HG02678 (cell line): ENCODE measurements around the gene ERICH4.
"Not testable (repeated sequence)": the region's sequence is repeated elsewhere in the genome, so short reads cannot be mapped to it uniquely, and the experiment has no call there.

ENCODE experiments used
- ATAC-seq: cut with Tn5 transposase; IDR thresholded peaks from one replicate; pipeline ENCODE4 v1.9.1; 2021; ENCODE audit warnings: mild to moderate bottlenecking, moderate library complexity; ENCODE audit not compliant: unreplicated experiment

Gene ERICH4

DNA sequence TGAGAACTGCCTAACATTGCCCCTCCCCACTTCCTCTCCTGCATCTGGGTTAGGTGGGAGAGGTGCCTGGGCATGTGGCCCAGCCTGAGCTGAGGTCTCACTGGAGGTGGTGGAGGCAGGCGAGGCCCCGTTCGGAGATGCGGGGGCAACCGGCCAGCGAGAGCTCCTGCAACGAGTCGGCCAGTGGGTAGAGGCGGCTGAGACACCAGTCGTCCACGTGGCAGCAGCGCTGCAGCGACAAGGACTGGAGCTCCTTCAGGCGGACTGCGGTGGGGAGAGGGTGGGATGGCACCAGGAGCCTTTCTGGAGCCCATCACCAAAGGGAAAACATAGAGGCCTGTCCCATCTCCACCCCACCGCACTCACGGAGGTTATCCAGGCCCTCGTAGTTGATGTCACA lies 9.8 kb upstream of the ERICH4 start:
- ATAC-seq: no peak

DNA sequence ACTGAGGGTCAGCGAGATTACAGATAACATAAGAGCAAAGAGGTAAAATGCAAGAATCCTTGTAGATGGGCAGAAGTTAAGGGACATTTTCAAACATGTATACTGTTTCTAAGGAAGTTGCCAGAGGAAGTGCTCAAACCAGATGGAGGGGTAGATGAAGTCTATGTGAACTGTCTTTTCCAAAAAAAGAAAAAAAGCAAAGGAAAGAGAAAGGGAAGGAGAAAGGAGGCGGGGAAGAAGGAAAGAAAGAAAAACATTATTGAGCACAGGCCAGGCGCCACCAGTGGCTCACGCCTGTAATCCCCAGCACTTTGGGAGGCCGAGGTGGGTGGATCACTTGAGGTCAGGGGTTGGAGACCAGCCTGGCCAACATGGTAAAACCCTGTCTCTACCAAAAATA lies 8.5 kb upstream of the ERICH4 start:
- ATAC-seq: no peak

DNA sequence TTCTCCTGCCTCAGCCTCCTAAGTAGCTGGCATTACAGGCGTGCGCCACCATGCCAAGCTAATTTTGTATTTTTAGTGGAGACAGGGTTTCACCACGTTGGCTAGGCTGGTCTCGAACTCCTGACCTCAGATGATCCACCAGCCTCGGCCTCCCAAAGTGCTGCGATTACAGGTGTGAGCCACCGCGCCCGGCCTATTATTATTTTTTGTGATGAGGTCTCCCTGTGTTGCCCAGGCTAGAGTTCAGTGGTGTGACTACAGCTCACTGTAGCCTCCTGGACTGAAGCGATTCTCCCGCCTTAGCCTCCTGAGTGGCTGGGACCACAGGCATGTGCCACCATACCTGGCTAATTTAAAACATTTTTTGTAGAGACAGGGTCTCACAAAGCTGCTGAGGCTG lies 7.6 kb upstream of the ERICH4 start:
- ATAC-seq: not testable (repeated sequence)

DNA sequence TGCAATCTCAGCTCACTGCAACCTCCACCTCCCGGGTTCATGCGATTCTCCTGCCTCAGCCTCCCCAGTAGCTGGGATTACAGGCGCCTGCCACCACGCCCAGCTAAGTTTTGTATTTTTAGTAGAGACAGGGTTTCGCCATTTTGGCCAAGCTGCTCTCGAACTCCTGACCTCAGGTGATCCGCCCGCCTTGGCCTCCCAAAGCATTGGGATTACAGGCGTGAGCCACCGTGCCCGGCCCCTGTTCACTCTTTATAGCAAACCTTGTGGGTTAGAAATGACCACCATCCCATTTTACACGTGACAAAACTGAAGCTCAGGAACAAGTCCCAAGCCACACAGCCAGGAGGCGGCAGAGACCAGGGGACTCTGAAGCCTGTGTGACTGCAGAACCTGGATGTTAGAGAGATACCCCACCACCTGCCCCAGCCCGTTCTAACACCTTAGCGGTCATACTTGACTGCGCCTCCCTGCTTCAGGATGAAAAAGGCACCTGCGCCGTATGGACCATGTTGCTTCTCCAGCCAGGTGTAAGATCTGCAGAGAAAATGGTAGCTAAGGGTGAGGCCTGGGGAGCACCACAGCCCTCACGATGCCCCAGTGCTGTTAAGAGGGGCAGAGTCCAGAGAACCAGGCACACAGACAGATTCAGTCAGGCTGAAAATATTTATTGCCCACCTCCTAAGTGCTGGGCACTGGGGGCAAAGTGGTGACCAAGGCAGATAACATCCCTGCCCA lies 6.9 kb upstream of the ERICH4 start:
- no peak for ATAC-seq

DNA sequence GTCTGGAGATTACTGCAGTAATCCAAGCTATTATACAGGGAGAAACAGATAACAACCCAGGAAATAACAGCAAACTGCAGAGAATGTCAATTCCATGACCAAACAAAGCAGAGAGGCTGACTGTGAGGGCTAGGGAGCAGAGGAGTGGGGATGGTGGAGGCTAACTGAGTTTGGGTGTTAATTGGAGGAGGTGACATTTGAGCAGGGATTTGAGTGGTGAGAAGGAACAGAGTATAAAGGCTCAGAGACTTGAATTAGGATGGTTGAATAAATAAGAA lies 6.3 kb upstream of the ERICH4 start:
- ATAC-seq: no peak

DNA sequence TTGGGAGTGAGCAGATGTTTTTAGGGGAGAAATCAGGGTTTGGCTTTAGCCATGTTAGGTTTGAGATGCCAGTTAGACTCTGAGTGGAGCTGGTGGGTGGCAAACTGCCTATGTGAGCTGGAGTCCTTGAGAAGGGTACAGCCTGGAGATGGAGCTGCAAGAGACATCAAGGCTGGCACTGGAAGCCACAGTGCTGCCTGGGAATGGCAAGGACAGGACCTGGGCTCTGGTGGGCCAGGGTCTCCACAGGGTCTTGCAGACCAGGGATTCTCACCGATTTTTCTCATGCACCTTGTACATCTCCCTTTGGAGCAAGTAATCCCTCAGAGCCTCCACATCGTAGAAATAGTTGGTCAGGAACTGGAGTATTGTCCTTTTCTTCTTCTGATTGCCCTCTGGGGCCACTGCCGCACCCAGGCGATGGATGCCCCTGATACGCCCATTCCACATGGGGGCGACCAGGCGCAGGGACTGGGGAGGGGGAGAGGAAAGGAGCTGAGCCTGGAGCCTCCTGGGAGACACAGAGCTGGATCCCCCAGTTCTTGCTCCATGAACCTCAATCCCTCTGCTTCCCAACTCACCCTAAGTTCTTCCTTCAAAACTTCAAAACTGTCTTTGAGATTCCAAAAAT lies 4.9 kb upstream of the ERICH4 start:
- no peak for ATAC-seq

DNA sequence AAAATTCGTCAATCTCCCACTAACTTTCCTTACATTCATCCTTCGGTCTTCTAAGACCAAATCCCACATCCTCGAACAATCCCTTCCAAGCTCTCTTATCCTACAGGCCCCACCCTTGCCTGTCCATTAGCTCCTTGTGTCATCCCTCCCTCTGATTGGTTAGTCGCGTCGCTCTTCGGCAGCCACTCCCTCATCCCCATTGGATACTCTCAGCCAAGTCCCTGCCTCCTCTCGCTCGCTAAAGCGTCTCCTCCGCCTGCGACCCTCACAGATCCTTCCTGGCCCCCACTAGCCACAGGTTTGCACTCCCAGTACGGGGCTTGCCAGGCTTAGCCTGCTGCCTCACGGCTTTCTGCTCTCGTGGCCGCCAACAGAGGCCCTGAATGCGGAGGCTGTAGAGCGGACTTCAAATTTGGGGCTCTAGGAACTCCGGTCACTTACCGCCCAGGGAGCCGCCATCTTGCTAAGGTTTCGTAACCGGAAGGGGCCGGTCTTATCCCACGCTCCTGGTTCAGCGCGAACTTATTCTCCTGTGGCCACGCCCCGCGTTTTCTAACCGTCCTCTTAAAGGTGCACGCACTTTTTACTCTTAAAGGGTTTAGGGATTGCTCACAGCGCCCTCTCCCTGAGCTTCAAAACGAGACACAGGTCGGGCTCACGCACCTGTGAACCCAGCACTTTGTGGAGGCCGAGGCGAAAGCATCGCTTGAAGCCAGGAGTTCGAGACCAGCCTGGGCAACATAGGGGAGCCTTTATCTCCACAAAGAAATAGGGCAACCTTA lies 3.3 kb upstream of the ERICH4 start, which contains the start of gene DMAC2:
TSS of gene DMAC2 (minus strand) at position 472 of the 782 bp plus-strand sequence. CDS start at position 459, 13 bp downstream.
- ATAC-seq: peak; percentile 96

DNA sequence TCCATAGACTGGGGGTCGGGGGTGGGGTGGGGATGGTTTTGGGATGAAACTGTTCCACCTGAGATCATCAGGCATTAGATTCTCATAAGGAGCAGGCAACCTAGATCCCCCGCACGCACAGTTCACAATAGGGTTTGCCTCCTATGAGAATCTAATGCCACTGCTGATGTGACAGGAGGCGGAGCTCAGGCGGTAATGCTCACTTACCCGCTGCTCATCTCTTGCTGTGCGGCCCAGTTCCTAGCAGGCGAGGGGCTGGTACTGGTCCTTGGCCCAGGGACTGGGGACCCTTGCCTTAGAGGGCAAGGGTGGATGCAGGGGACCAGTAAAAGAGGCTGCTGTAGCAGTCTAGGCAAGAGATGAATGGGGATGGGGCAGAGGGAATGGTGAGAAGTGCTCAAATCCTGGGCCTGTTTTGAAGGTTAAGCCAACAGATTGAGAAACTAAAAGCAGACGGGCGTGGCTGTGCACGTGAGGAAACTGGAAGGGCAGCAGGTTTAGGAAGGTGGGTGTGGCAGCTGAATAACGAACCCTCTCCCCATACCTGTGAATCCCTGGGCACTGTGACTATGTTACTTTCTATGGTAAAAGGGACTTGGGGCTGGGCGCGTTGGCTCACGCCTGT lies 1.5 kb upstream of the ERICH4 start:
- ATAC-seq: no peak

DNA sequence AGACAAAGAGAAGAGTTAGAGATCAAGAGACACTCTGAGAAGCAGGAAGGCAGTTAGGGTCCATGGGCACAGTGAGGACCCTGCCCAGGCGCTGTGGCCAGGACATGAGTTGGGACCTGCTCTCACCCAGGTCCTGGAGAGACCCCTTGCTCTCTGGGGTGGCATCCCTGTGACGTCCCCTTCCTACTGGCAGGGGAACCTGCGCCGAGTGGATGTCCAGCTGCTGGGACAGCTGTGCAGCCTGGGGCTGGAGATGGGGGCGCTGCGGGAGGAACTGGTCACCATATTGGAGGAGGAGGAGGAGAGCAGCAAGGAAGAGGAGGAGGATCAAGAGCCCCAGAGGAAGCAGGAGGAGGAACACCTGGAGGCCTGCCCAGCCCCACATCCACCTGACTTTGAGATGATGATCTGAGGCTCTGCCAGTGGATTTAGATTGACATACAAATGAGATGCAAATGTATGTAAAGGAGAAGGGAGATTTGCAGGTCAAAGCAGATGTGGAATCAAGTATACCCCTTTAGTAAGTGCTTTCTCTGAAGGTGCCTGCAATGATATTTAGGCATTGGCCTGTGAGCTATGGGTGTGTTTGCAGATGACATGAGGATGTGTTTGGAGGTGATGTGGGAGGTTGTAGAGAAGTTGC lies 978 bp downstream of the ERICH4 start:
- no peak for ATAC-seq

DNA sequence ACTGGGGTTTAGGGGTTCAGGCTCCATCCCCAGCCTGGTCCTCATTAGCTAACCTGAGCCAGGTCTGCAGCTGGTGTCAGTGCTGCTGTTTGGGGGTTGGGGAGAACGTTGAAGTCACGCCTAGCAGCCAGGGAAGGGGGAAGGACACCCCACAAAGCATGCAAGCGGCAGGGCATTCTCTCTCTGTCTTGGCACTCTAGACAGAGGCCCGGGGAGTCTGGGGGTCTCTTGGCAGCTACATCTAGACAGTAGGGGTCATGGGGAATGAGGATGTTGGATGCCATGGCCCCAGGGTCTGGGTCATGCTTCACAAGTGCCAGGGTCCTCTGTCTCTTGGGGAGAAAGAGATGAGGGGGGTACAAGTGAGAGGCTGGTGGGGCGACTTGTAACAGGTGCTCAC lies 2.6 kb downstream of the ERICH4 start:
- ATAC-seq: no peak

DNA sequence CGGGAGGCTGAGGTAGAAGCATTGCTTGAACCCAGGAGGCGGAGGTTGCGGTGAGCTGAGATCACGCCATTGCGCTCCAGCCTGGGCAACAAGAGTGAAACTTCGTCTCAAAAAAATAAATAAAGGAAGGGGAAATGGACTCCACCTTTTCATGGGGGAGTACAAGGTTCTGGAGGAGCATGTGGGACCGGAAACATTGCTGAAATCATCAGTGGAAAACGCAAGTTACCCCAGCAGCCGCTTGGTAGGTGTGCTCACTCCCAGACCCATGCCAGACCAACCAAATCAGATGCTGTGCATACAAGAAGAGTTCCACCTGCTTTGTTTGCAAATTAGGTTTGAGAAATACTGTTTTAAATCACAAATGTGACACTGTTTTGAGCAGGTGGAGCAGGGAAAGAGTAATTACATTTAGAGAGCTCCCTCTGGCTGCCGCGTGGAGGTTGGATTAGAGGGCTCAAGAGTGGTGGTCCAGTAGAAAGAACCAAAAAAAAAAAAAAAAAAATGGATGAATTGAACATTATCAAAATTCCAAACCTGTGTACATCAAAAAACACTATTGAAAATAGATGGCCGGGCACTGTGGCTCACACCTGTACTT lies 4.9 kb downstream of the ERICH4 start:
- ATAC-seq: no peak

DNA sequence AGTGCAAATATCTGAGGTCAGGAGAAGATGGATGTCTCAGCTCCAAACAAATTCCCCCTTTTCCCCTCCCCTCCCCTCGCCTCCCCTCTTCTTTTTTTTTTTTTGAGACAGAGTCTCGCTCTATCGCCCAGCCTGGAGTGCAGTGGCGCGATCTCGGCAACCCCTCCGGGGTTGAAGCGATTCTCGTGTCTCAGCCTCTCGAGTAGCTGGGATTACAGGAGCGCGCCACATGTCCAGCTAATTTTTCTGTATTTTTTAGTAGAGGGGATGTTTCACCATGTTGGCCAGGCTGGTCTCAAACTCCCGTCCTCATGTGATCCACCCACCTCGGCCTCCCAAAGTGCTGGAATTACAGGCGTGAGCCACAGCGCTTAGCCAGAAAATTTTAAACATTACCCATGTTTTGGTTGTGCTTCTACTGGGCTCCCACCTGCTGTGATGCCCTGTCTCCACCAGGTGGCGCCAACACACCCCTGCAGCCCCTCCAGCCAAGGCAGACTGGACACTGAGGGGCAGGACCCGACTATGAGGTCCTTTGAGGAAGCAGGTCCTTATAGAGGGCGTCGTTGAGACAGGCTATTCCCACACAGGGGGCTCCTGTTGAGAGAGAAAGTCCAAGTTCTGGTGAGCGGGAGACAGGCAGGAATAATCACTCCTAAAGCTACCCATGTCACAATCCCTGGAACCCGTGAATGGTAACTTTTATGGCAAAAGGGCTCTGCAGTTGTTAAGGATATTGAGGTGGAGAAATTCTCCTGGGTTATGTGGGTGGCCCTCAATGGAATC lies 6.3 kb downstream of the ERICH4 start:
- ATAC-seq: peak; percentile 43

DNA sequence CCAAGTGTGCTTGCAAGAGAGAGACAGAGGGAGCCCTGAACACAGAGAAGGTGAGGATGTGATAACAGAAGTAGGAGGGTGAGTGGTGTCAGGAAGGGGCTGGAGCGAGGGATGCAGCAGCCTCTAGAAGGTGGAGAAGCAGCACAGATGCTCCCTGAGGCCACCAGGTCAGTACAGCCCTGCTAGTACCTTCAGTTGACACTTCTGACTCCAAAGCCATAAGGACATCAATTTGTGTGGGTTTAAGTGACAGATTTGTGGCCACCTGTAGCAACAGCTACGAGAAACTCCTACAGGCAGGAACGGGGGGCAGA lies 6.9 kb downstream of the ERICH4 start:
- ATAC-seq: no peak

DNA sequence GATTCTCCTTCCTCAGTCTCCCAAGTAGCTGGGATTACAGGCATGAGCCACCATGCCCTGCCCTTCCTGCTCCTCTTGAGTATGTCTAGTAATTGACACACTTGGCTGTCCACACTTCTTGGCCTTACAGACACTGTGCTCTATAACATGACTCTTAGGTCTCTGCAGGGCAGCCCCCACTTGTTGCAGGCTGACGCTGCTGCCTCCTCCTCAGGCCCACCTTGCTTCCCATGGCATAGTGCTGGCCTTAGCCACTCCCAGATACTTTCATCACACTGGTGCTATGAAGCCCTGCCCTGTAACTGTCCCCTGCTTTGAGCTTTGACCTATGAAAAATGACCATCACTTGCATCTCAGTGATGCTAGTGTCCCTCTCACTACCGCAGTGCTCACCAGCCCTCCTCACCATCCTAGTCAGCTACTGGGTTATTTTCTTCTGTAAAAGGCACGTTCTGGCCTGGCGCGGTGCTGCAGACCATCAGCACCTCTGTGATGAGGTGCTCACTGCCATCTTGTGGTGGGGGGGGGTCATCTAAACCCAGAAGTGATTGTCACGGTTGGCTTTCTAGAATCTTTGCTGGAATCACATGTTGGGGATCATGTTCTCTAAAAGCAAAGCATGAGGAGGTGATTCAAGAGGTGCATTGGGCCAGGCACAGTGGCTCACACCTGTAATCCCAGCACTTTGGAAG lies 9.8 kb downstream of the ERICH4 start:
- ATAC-seq: no peak

DNA sequence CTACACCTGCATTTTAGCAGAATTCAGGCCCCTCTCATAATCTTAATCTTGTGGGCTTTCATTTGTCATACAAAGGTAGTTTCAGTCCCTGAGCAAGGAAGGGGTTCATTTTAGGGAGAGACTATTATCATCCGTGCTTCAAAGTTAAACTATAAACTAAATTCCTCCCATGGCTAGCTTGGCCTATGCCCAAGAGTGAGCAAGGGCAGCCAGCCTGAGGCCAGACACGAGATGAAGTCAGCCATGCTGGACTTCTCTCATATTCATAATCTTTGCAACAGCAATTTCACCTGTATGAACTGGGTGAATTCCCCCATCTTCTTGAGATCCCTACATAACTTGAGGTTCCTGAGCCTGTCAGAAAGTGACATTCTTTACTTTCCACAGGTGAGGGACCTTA lies 13.0 kb downstream of the ERICH4 start:
- ATAC-seq: no peak

DNA sequence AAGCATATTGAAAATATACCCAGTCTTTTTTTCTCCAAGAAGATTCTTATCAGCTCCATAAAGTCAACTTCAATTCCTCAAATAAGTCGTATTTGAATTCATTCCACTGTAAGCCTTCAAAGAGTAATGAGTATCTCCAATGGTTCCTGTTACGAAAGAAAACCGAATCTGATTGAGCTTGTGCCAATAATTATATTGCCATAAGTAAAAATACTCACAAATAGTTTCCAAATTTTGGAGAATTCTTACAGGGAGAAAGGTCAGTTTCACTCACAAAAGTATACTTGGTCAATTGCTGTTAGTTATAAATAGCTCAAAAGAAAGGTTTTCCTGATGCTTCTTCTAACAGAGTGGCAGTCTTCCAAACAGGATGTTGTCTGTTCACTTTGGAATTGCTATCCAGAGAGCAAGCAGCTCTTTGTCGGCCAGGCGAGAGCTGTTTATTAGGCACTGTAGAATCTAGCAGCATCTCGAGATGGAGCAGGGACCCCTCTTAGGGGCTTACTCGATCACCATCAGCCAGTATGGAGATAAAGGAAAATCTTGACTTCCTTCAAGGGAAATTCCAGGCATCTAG lies 13.5 kb downstream of the ERICH4 start:
- no peak for ATAC-seq

DNA sequence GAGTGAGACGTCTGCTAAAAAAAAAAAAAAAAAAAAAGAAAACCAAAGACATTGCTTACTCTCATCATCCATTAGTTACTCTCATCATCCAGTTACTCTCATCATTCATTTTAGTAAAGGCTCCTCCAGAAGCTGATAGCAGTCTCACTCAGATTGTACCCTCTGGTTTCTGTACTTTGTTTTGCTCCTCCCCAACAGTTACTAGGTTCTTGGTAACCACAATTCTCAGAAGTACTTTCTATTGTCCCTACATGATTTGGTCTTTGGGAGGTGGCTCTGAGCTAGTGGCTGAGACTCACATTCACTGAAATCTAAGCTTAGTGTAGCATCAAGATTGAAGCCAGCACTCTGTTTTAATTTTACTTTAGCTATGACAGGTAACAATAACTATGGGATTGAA lies 14.3 kb downstream of the ERICH4 start:
- peak; percentile 83 for ATAC-seq

DNA sequence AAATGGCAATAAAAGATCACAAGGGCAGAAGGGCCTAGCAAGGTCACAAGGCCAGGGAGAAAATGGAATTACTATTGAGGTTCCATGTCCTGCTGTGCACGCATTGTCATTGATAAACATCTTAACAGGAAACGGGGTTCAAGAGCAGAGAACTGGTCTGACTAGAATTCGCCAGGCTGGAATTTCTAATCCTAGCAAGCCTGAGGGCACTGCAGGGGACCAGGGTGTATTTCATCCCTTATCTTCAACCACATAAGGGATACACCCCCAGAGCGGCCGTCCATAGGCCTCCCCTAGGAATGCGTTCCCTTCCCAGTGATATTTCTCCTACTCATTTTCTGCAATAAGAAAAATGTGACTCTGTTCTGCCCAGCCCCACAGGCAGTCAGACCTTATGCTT lies 19.5 kb downstream of the ERICH4 start:
- ATAC-seq: no peak
